Stomach smooth muscle (tissue), 2 donors: ENCODE results near the gene MYLK3.
"Not testable (repeated sequence)": the region's sequence is repeated elsewhere in the genome, so short reads cannot be mapped to it uniquely, and the experiment has no call there.

Experiments
- H3K27ac ChIP-seq: one replicate; pipeline ENCODE4 v1.7.0; 2013; ENCODE audit warnings: mild to moderate bottlenecking, low read length, inconsistent platforms
- H3K27me3 ChIP-seq, 2 donors: one replicate each; pipeline ENCODE4 v1.7.0; 2013; ENCODE audit warnings: low read length in 2 of 2; ENCODE audit not compliant: insufficient read depth in 2 of 2, control insufficient read depth in 1 of 2
- H3K36me3 ChIP-seq, 2 donors: one replicate each; pipeline ENCODE4 v1.7.0; 2013; ENCODE audit warnings: low read length in 2 of 2; ENCODE audit not compliant: control insufficient read depth in 2 of 2, insufficient read depth in 2 of 2
- H3K4me1 ChIP-seq: one replicate; pipeline ENCODE4 v1.7.0; 2013; ENCODE audit warnings: low read length; ENCODE audit not compliant: control insufficient read depth, insufficient read depth
- H3K4me3 ChIP-seq, 2 donors: one replicate each; pipeline ENCODE4 v1.7.0; 2013; ENCODE audit warnings: low read length in 2 of 2
- H3K9ac ChIP-seq, 2 donors: one replicate each; pipeline ENCODE4 v1.7.0; 2013; ENCODE audit warnings: low read length in 2 of 2, mild to moderate bottlenecking in 1 of 2
- H3K9me3 ChIP-seq, 2 donors: one replicate each; pipeline ENCODE4 v1.7.0; 2013; ENCODE audit warnings: low read length in 2 of 2; ENCODE audit not compliant: control insufficient read depth in 2 of 2
- donor health status: healthy.
- donor health status: Pancreatic carcinoma.

MYLK3 gene

GRCh38 chr16:46689365-46690280 is 58.5 kb downstream of the MYLK3 start, which contains the start of gene ORC6:
Gene ORC6 (plus strand): TSS chr16:46689659. CDS start chr16:46689706, 47 bp downstream.
- H3K9me3 ChIP-seq = no peaks in the 10 kb centered on the region
- H3K36me3 ChIP-seq = no peaks in the 10 kb centered on the region
- H3K9ac ChIP-seq = peak within 1 kb of the TSS; percentile 78 to 95
- peak within 1 kb of the TSS; percentile 73 to 96 for H3K4me3 ChIP-seq
- H3K4me1 ChIP-seq = peaks cover 13% of the 10 kb centered on the region
- no peaks in the 10 kb centered on the region for H3K27me3 ChIP-seq
- H3K27ac ChIP-seq = peak within 1 kb of the TSS; percentile 95

GRCh38 chr16:46688654-46689364 is 59.3 kb downstream of the MYLK3 start, which contains the start of gene VPS35:
Gene VPS35 (minus strand): TSS chr16:46689178. CDS start chr16:46689133, 45 bp downstream.
- peaks cover 13% of the 10 kb centered on the region for H3K4me1 ChIP-seq
- peak within 1 kb of the TSS; percentile 95 for H3K27ac ChIP-seq
- peak within 1 kb of the TSS; percentile 73 to 96 for H3K4me3 ChIP-seq
- H3K9me3 ChIP-seq = no peaks in the 10 kb centered on the region
- H3K9ac ChIP-seq = peak within 1 kb of the TSS; percentile 78 to 95
- no peaks in the 10 kb centered on the region for H3K27me3 ChIP-seq
- no peaks in the 10 kb centered on the region for H3K36me3 ChIP-seq

- H3K27ac ChIP-seq = peak overlapping the region; percentile 95
- H3K9ac ChIP-seq = peak overlapping the region; percentile 78 to 90
- no peaks in the 10 kb centered on the region for H3K36me3 ChIP-seq
- peaks cover 13% of the 10 kb centered on the region for H3K4me1 ChIP-seq
- H3K9me3 ChIP-seq = no peaks in the 10 kb centered on the region
- H3K4me3 ChIP-seq = peak overlapping the region; percentile 73 to 96
- no peaks in the 10 kb centered on the region for H3K27me3 ChIP-seq
Measured at GRCh38 chr16:46688101-46688653, 60.0 kb downstream of the MYLK3 start.

- H3K27ac ChIP-seq = no peak overlapping the region
- H3K9ac ChIP-seq = peak overlapping the region in 1 of 2 donors; percentile 78
Measured at GRCh38 chr16:46687486-46687885, 60.7 kb downstream of the MYLK3 start.

GRCh38 chr16:46686815-46687473 is 61.2 kb downstream of the MYLK3 start:
- Histone ChIP-seq H3K4me3 (peak overlapping the region in 1 of 2 donors; percentile 73), H3K9me3 (no peaks in the 10 kb centered on the region), H3K27ac (no peak overlapping the region)

More at GRCh38 chr16:46687486-46687885, 60.7 kb downstream of the MYLK3 start:
- peak overlapping the region; percentile 73 to 96 for H3K4me3 ChIP-seq
- no peaks in the 10 kb centered on the region for H3K9me3 ChIP-seq
- H3K4me1 ChIP-seq = peaks cover 13% of the 10 kb centered on the region
- H3K27me3 ChIP-seq = no peaks in the 10 kb centered on the region
- no peaks in the 10 kb centered on the region for H3K36me3 ChIP-seq

GRCh38 chr16:46681867-46682266 is 66.3 kb downstream of the MYLK3 start:
- not testable (repeated sequence) for H3K27ac ChIP-seq, H3K27me3 ChIP-seq, H3K4me3 ChIP-seq, H3K9me3 ChIP-seq, H3K4me1 ChIP-seq, H3K9ac ChIP-seq
- peaks cover 11 to 22% of the 10 kb centered on the region in 2 donors for H3K36me3 ChIP-seq

More at GRCh38 chr16:46686815-46687473, 61.2 kb downstream of the MYLK3 start:
- Histone ChIP-seq H3K4me1 (peaks cover 13% of the 10 kb centered on the region), H3K27me3 (no peaks in the 10 kb centered on the region), H3K9ac (no peak overlapping the region), H3K36me3 (no peaks in the 10 kb centered on the region)

GRCh38 chr16:46677943-46678342 is 70.2 kb downstream of the MYLK3 start:
- H3K27me3 ChIP-seq, H3K9ac ChIP-seq, H3K4me3 ChIP-seq, H3K4me1 ChIP-seq, H3K9me3 ChIP-seq, H3K27ac ChIP-seq: not testable (repeated sequence)
- peaks cover 21 to 28% of the 10 kb centered on the region in 2 donors for H3K36me3 ChIP-seq

- no peaks in the 10 kb centered on the region for H3K9me3 ChIP-seq
- no peak overlapping the region for H3K4me3 ChIP-seq
- H3K27ac ChIP-seq = no peak overlapping the region
- H3K4me1 ChIP-seq = no peaks in the 10 kb centered on the region
- H3K36me3 ChIP-seq = peaks cover 29 to 30% of the 10 kb centered on the region in 2 donors
- H3K9ac ChIP-seq = no peak overlapping the region
- no peaks in the 10 kb centered on the region for H3K27me3 ChIP-seq
Measured at GRCh38 chr16:46673320-46674013, 74.7 kb downstream of the MYLK3 start.

GRCh38 chr16:46662123-46662522 is 86.0 kb downstream of the MYLK3 start:
- Histone ChIP-seq H3K9me3 (no peaks in the 10 kb centered on the region), H3K27ac (no peak overlapping the region), H3K27me3 (no peaks in the 10 kb centered on the region), H3K4me3 (no peak overlapping the region), H3K9ac (no peak overlapping the region), H3K4me1 (no peaks in the 10 kb centered on the region), H3K36me3 (peaks cover 27 to 32% of the 10 kb centered on the region in 2 donors)
